NB4 (cell line): Measurements from ENCODE around the gene MECR.

Experiments used
- POLR2A ChIP-seq: IDR thresholded peaks from 2 replicates; pipeline ENCODE4 v1.6.1; 2011; ENCODE audit warnings: mild to moderate bottlenecking; ENCODE audit not compliant: insufficient read length; ENCODE audit errors: extremely low read depth
- TF ChIP-seq, protein P1 (sequence below): IDR thresholded peaks from one replicate; pipeline ENCODE4 v1.5.1; 2012; ENCODE audit warnings: low read depth, low read length
- TF ChIP-seq, protein P2 (sequence below): IDR thresholded peaks from 2 replicates; pipeline ENCODE4 v1.6.1; 2011; ENCODE audit warnings: low read depth, low read length

DNA sequence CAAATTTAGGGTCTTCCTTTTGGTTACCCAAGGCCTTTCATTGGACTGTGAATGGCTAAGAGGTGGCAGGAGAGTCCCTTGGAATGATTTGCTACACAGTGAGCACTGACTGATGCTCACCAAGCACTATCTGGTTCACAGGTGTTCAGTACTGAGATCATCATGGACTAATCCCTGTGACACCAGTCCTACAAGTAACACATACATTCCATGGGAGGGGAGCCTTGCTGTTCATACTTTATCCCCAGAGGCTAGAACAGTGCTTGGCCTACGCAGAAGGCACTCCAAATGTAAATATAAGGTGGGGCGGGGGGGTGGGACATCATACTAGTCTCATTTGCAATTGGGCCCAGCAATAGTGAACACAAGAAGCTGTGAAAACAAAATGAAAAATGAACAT is 86.6 kb downstream of the MECR start:
- no peak for TF ChIP-seq POLR2A
- TF ChIP-seq, protein P1, sequence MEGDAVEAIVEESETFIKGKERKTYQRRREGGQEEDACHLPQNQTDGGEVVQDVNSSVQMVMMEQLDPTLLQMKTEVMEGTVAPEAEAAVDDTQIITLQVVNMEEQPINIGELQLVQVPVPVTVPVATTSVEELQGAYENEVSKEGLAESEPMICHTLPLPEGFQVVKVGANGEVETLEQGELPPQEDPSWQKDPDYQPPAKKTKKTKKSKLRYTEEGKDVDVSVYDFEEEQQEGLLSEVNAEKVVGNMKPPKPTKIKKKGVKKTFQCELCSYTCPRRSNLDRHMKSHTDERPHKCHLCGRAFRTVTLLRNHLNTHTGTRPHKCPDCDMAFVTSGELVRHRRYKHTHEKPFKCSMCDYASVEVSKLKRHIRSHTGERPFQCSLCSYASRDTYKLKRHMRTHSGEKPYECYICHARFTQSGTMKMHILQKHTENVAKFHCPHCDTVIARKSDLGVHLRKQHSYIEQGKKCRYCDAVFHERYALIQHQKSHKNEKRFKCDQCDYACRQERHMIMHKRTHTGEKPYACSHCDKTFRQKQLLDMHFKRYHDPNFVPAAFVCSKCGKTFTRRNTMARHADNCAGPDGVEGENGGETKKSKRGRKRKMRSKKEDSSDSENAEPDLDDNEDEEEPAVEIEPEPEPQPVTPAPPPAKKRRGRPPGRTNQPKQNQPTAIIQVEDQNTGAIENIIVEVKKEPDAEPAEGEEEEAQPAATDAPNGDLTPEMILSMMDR, result no peak
- TF ChIP-seq, protein P2, sequence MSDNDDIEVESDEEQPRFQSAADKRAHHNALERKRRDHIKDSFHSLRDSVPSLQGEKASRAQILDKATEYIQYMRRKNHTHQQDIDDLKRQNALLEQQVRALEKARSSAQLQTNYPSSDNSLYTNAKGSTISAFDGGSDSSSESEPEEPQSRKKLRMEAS, result no peak
